Measurements from ENCODE around the gene DIS3L2. TPM values are rescaled to one million over a fixed set of nuclear protein-coding genes. Genes with fewer than 3 reads are reported as not detected.
"Not testable (repeated sequence)": the region's sequence is repeated elsewhere in the genome, so short reads cannot be mapped to it uniquely, and the experiment has no call there.

The DIS3L2 gene
- total RNA-seq, 2 experiments from 2014 or later: 20.2 to 20.6 TPM

DNA sequence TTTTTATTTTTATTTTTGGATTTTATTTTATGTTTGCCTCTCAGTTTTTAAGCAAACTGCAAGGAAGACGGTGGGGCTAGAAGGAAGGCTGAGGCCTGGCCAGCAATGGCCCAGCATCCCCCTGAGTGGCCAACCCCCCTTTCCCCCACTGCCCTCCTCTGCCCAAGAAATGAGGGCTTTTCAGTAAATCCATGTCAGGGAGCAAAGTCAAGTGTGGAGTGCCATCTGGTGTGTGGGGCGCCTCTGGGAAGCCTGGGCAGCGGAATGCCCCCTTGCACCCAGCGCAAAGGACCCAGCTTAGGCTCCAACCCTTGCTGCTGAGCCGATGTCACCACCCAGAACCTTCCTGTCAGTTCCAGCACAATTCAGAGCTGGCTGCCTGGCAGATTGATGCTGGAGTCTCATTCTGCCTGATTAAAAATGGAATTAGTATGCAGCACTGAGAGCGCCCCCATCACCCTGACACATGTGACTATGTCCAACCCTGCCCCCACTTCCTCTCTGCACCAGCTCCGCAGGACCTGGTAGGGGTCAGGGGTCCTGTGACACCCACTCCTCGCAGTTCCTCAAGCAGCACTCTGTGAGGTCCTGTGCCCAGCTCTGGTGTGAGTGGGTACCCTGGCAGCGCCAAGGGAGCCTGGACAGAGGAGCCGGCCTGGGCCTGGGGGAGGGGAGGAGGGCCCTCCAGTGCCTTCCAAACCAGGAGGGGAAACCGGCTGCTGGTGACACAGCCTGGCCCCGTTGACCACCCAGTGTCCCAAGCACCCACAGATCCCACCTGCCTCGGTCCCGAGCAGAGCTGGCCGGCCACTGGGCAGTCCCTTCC lies 407.8 kb downstream of the DIS3L2 start:
- H3K27ac ChIP-seq (ENCODE audit: low read depth, low read length, poor library complexity, severe bottlenecking): no peak overlapping the region
- POLR2A ChIA-PET: no interaction called here
- H3K9me2 ChIP-seq (ENCODE audit: insufficient read depth, low read length): no peaks in the 10 kb centered on the region
- H2AFZ ChIP-seq (ENCODE audit: low read length): no peak overlapping the region
- no peaks in the 10 kb centered on the region for H3K9me3 ChIP-seq (ENCODE audit: low read length)
- no peaks in the 10 kb centered on the region for H3K36me3 ChIP-seq (ENCODE audit: insufficient read depth, low read length)
- TF ChIP-seq, protein P1, sequence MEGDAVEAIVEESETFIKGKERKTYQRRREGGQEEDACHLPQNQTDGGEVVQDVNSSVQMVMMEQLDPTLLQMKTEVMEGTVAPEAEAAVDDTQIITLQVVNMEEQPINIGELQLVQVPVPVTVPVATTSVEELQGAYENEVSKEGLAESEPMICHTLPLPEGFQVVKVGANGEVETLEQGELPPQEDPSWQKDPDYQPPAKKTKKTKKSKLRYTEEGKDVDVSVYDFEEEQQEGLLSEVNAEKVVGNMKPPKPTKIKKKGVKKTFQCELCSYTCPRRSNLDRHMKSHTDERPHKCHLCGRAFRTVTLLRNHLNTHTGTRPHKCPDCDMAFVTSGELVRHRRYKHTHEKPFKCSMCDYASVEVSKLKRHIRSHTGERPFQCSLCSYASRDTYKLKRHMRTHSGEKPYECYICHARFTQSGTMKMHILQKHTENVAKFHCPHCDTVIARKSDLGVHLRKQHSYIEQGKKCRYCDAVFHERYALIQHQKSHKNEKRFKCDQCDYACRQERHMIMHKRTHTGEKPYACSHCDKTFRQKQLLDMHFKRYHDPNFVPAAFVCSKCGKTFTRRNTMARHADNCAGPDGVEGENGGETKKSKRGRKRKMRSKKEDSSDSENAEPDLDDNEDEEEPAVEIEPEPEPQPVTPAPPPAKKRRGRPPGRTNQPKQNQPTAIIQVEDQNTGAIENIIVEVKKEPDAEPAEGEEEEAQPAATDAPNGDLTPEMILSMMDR (conservative IDR thresholded peaks at IDR 0.05; ENCODE audit: low read length): no peak
- TF ChIP-seq EZH2phosphoT487 (IDR thresholded peaks at IDR 0.05; ENCODE audit: borderline replicate concordance, low read depth, low read length): no peak
- H3K4me2 ChIP-seq (ENCODE audit: low read length): no peak overlapping the region
- no peak for DNase-seq (ENCODE audit: low spot score)
- H4K20me1 ChIP-seq (ENCODE audit: insufficient read depth, low read length): no peaks in the 10 kb centered on the region
- no peaks in the 10 kb centered on the region for H3K79me2 ChIP-seq (ENCODE audit: insufficient read depth, low read depth, low read length)
- H3K4me3 ChIP-seq (ENCODE audit: low read depth, low read length, poor library complexity, severe bottlenecking): no peak overlapping the region
- CTCF ChIA-PET (ENCODE audit: unreplicated experiment): no interaction called here
- H3K4me1 ChIP-seq (ENCODE audit: insufficient read depth, low read length, poor library complexity, severe bottlenecking): peaks cover 10% of the 10 kb centered on the region
- no TSS peak for BruUV-seq (replicated peaks)
- intact Hi-C loops (cut with micrococcal nuclease; ENCODE audit: unreplicated experiment): loop anchor here (10.0 kb wide), 1 partner anchor 155 kb away; the partner anchor contains the start of genes CHRND and PRSS56

DNA sequence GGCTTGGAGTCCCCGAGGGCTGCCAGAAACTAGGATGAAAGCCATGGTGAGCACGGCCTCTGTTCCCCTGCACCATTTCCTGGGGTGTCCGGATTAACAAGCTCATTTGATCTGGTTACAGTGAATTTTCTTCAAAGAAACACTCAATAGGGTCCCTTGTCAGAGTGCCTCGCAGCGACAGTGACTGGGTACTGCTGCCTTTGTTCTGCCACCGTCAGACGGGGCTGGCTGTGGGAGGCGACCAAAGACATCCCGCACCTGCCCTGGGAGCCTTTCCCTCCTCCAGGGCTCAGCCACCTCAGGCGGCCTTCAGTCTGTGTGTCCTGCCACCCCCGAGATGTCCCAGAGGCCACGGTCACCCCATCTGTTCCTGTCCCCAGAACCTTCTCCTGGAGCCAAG lies 408.5 kb downstream of the DIS3L2 start:
- H3K36me3 ChIP-seq (ENCODE audit: insufficient read depth, low read length); H3K4me2 ChIP-seq (ENCODE audit: low read length); H3K79me2 ChIP-seq (ENCODE audit: insufficient read depth, low read depth, low read length); DNase-seq (ENCODE audit: low spot score); H3K27ac ChIP-seq (ENCODE audit: low read depth, low read length, poor library complexity, severe bottlenecking); H3K9me2 ChIP-seq (ENCODE audit: insufficient read depth, low read length); H3K9me3 ChIP-seq (ENCODE audit: low read length); H4K20me1 ChIP-seq (ENCODE audit: insufficient read depth, low read length); CTCF ChIA-PET (ENCODE audit: unreplicated experiment); POLR2A ChIA-PET; H3K4me1 ChIP-seq (ENCODE audit: insufficient read depth, low read length, poor library complexity, severe bottlenecking); H2AFZ ChIP-seq (ENCODE audit: low read length); BruUV-seq (replicated peaks); H3K4me3 ChIP-seq (ENCODE audit: low read depth, low read length, poor library complexity, severe bottlenecking): not testable (repeated sequence)
- intact Hi-C loops (cut with micrococcal nuclease; ENCODE audit: unreplicated experiment): loop anchor here (2.0 kb wide), 1 partner anchor 71 kb away; no protein-coding TSS in a partner anchor

DNA sequence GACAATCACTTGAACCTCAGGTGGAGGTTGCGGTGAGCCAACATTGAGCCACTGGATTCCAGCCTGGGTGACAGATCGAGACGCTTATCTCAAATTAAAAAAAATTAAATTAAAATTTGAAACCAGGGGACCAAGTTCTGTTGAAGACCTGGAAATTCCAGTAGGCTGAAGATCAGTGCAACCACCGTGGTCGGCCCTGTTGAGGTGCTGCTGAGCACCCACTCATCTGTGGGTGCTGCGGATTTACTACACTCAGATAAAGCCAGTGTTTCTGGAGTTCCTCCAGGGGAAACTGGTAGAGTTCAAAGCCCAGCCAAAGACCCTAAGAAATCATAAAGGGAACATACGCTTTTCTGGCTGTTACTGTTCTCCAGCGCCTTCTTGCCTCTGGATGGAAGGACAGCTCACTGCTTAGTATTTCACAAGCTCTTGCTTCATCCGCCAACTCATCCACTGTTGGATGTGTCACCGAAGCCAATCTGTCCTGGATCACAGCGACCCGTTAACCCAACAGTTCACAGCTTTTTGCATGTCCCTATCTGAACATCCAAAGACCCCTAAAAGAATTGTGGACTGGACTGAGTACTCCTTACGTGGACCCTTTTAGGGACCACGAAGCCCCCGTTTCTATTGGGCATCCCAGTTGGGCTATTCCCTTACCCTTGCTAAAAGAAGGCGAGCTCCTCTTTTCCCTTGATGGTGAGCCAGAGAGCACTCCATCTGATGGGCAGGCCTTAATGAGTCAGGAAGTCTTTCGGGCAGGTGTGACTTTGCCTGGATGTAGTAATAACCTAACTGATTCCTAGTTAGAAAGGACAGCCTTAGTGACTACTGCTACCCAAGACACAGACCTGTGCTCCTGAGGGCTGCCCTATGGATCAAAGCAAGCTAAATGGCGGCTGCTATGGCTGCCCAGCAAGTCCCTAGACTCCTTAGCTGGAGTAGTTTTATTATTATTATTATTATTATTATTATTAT lies 411.0 kb downstream of the DIS3L2 start:
- intact Hi-C loops (cut with micrococcal nuclease; ENCODE audit: unreplicated experiment): no loop called here
- no peak overlapping the region for H3K4me2 ChIP-seq (ENCODE audit: low read length)
- H3K9me2 ChIP-seq (ENCODE audit: insufficient read depth, low read length): no peaks in the 10 kb centered on the region
- TF ChIP-seq EZH2phosphoT487 (IDR thresholded peaks at IDR 0.05; ENCODE audit: borderline replicate concordance, low read depth, low read length): no peak
- TF ChIP-seq, protein P1 (conservative IDR thresholded peaks at IDR 0.05; ENCODE audit: low read length): no peak
- ChIA-PET POLR2A (interaction anchor here (0.6 kb wide), 2 partner anchors 55 to 1010 kb away, joined by 3 read pairs; no protein-coding TSS in a partner anchor), CTCF (ENCODE audit: unreplicated experiment) (interaction anchor here (0.5 to 0.6 kb wide), 2 partner anchors 44 to 72 kb away, joined by 3 read pairs; no protein-coding TSS in a partner anchor)
- no peak overlapping the region for H2AFZ ChIP-seq (ENCODE audit: low read length)
- no peak overlapping the region for H3K27ac ChIP-seq (ENCODE audit: low read depth, low read length, poor library complexity, severe bottlenecking)
- H3K79me2 ChIP-seq (ENCODE audit: insufficient read depth, low read depth, low read length): no peaks in the 10 kb centered on the region
- no peak overlapping the region for H3K4me3 ChIP-seq (ENCODE audit: low read depth, low read length, poor library complexity, severe bottlenecking)
- H3K9me3 ChIP-seq (ENCODE audit: low read length): no peaks in the 10 kb centered on the region
- no peak for DNase-seq (ENCODE audit: low spot score)
- H3K4me1 ChIP-seq (ENCODE audit: insufficient read depth, low read length, poor library complexity, severe bottlenecking): peaks cover 9% of the 10 kb centered on the region
- no peaks in the 10 kb centered on the region for H4K20me1 ChIP-seq (ENCODE audit: insufficient read depth, low read length)
- H3K36me3 ChIP-seq (ENCODE audit: insufficient read depth, low read length): no peaks in the 10 kb centered on the region
- no TSS peak for BruUV-seq (replicated peaks)

Data from OCI-LY7 (cell line).